ENCODE measurements around the gene ADCY6. TPM values are rescaled to one million over a fixed set of nuclear protein-coding genes. Genes with fewer than 3 reads are reported as not detected.

The ADCY6 gene

Small RNA genes lying within 50 kb of the gene (small RNA-seq; reads per million reads assigned to genes)
- gene MIR4701 (ENCODE audit: low read depth) (not detected), gene RF00019 (ENCODE audit: low read depth) (not detected)

All from mesenchymal stem cell (in vitro differentiated cells and primary cell).